ENCODE measurements around the gene TXNRD2. TPM values are rescaled to one million over a fixed set of nuclear protein-coding genes. Genes with fewer than 3 reads are reported as not detected.
"Not testable (repeated sequence)": the region's sequence is repeated elsewhere in the genome, so short reads cannot be mapped to it uniquely, and the experiment has no call there.

TXNRD2 gene
- total RNA-seq, 1 donor from 2014 or later, result 50.4 TPM

DNA sequence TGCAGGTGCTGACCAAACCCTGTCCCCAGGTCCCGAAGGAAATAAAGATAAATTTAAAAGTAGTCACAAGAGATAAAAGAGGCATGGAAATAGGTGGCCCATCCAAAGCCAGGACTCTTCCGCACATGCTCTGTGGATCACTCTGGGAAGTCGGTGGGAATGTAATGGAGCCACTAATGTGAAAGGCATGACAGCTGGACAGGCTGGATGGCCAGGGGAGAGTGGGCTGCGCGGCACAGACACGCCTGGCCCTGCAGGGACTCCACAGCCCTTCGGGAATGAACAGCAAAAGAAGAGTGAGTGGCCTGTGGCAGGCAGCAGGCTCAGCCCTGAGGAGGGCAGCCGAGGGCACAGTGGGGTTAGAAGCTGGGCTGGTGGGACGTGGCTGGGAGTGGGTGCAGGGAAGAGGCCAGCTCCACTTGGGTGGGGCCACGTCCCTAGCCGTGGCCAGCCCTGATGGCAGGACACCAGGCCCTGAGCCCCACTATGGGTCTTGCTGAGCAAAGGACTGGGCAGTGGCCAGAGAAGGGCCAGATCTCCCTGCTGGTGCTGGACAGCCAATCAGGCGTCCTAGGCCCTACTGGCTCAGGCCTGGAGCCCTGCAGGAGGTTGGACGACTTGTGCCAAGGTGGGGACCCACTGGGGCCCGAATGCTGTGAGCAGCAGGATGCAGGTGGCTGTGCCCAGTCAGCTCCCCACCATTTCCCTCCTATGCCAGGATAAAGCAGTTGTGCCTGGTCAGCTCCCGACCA is 55.6 kb downstream of the TXNRD2 start:
- Histone ChIP-seq H3K4me3 (ENCODE audit: low read depth, low read length) (no peak overlapping the region), H3K27me3 (ENCODE audit: control insufficient read depth, insufficient read depth, low read length) (no peaks in the 10 kb centered on the region), H3K36me3 (ENCODE audit: control insufficient read depth, insufficient read depth, low read length) (no peaks in the 10 kb centered on the region)
- TF ChIP-seq, protein P1, sequence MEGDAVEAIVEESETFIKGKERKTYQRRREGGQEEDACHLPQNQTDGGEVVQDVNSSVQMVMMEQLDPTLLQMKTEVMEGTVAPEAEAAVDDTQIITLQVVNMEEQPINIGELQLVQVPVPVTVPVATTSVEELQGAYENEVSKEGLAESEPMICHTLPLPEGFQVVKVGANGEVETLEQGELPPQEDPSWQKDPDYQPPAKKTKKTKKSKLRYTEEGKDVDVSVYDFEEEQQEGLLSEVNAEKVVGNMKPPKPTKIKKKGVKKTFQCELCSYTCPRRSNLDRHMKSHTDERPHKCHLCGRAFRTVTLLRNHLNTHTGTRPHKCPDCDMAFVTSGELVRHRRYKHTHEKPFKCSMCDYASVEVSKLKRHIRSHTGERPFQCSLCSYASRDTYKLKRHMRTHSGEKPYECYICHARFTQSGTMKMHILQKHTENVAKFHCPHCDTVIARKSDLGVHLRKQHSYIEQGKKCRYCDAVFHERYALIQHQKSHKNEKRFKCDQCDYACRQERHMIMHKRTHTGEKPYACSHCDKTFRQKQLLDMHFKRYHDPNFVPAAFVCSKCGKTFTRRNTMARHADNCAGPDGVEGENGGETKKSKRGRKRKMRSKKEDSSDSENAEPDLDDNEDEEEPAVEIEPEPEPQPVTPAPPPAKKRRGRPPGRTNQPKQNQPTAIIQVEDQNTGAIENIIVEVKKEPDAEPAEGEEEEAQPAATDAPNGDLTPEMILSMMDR (IDR thresholded peaks at IDR 0.05; ENCODE audit: insufficient read depth, low read length, poor library complexity, severe bottlenecking), result no peak
- no peak for DNase-seq (ENCODE audit: low read depth)

DNA sequence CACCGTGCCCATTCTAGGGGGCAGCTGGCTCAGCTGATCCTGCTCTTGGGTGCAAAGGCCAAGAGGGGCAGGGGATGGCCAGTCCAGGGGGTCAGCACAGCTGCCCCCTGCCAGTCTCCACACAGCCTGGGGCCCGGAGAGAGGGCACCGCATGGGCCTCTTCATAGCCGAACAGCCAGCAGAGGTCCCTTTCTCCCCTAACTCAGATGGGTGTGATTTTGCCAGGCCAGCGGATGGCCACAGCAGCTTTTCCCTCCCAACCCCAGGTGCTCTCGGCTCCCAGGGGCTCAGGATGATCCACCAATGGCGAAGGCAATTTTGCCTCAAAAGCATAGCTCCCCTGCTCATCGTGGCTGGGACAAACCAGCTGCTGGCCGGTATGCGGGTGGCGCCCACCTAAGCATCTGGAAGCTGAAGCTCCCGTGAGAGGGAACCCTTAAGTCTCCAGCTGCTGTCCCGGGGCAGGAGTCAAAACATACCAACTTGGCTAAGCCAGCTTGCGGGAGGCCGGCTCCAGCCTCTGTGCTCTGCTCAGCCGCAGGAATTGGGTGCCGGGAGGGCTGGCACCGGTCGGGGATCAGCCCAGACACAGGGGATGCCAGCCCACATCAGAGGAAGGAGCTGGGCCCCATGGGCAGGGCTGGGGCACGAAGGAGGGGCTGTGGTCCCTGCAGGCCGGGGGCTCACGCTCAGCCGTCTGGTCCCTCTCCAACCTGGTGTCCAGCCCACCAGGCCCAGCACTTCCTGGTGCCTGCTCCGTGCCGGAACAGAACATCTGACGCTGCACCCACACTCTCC is 56.5 kb downstream of the TXNRD2 start:
- H3K4me3 ChIP-seq (ENCODE audit: low read depth, low read length), result no peak overlapping the region
- no peaks in the 10 kb centered on the region for H3K27me3 ChIP-seq (ENCODE audit: control insufficient read depth, insufficient read depth, low read length)
- TF ChIP-seq, protein P1 (IDR thresholded peaks at IDR 0.05; ENCODE audit: insufficient read depth, low read length, poor library complexity, severe bottlenecking), result no peak
- DNase-seq (ENCODE audit: low read depth), result no peak
- H3K36me3 ChIP-seq (ENCODE audit: control insufficient read depth, insufficient read depth, low read length), result no peaks in the 10 kb centered on the region

DNA sequence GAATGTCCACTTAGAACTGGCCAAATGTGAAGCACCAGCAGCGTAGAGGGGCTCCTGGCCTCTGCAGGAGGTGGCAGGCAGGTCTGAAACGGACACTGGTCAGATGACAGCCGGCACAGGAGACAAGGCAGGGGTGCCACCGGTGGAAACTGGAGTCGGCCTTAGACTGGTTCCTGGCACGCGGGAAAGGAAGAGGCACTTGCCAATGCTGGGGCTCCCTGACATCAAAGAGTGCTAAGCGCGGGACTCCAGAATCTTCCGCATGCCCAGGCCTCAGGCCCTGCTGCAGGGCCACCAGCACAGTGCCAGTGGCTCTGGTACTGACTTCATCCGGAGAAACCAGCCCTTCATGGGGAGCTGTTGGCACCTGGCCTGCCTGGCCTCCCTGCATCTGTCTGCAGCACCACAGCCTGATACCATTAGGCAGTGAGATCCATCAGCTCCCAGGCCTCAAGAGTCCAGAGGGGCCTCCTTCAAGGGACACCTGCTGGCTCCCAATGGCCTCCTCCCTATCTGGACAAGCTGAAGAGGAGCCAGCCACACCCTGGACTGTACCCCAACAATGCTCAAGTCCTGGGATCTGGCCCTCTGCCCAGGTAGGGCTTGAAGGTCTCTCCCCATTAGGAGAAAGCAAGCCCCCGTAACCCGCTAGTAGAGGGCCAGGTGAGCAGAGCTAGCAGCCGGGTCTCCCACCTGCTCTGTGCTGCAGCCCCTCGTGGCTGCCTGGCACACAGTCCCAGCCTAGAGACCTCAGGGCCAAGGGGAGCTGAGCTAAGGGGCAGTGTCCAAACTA is 57.3 kb downstream of the TXNRD2 start:
- TF ChIP-seq, protein P1 (IDR thresholded peaks at IDR 0.05; ENCODE audit: insufficient read depth, low read length, poor library complexity, severe bottlenecking), result no peak
- Histone ChIP-seq H3K4me3 (ENCODE audit: low read depth, low read length) (no peak overlapping the region), H3K27me3 (ENCODE audit: control insufficient read depth, insufficient read depth, low read length) (no peaks in the 10 kb centered on the region), H3K36me3 (ENCODE audit: control insufficient read depth, insufficient read depth, low read length) (no peaks in the 10 kb centered on the region)
- no peak for DNase-seq (ENCODE audit: low read depth)

DNA sequence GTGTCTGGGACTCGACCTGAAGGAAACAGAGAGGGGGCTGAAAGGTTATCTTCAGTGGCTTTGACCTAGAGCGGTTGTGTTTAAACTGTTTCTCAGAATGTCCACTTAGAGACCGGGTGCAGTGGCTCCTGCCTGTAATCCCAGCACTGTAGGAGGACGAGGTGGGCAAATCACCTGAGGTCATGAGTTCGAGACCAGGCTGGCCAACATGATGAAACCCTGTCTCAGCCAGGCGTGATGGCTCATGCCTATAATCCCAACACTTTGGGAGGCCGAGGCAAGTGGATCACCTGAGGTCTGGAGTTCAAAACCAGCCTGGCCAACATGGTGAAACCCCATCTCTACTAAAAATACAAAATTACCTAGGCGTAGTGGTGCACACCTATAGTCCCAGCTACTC is 58.2 kb downstream of the TXNRD2 start:
- H3K27me3 ChIP-seq (ENCODE audit: control insufficient read depth, insufficient read depth, low read length); DNase-seq (ENCODE audit: low read depth); H3K36me3 ChIP-seq (ENCODE audit: control insufficient read depth, insufficient read depth, low read length); H3K4me3 ChIP-seq (ENCODE audit: low read depth, low read length): not testable (repeated sequence)

DNA sequence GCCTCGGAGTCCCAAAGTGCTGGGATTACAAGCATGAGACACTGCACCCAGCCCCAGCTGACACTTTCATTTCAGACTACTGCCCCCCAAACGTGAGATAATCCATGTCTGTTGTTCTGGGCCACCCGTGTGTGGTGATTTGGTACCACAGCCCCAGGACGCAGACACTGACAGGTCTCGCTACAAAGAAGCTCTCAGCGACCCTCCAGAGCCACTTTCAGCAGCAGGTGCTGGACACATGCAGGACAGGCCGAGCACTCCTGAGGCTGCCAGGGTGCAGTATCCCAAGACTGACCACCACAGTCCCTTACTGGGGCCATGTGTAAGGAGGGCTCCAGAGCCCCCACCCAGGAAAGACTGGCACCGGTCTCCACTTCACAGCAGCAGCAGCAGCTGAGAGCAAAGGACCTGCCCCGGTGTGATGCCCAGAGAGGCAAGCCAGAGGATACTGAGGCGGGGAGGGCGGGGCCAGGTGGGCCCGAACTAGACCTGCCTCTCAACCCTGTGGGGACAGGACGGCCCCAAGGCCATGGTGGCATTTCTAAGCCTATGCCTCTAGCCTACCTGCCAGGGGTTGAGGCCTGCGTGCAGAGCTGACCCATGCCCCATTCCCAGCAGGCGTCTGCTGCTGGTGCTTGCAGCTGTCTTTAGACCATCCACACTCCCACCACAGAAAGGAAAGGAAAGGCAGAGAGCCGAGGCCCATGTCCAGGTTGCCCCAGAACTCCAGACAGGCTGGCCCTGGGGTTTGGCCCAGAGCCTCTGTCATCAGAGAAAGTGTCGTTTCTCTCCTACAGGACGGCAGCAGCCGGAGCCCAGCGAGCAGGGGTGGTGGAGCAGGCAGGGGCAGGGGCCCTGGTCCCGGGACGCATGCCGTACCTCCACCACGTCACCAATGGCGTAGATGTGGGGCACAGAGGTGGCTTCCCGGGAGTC is 58.9 kb downstream of the TXNRD2 start:
- no peak for DNase-seq (ENCODE audit: low read depth)
- Histone ChIP-seq H3K27me3 (ENCODE audit: control insufficient read depth, insufficient read depth, low read length) (no peaks in the 10 kb centered on the region), H3K4me3 (ENCODE audit: low read depth, low read length) (no peak overlapping the region), H3K36me3 (ENCODE audit: control insufficient read depth, insufficient read depth, low read length) (no peaks in the 10 kb centered on the region)
- TF ChIP-seq, protein P1 (IDR thresholded peaks at IDR 0.05; ENCODE audit: insufficient read depth, low read length, poor library complexity, severe bottlenecking), result no peak
